ENCODE data around the gene SFTPD. TPM values are rescaled to one million over a fixed set of nuclear protein-coding genes. Genes with fewer than 3 reads are reported as not detected.

SFTPD gene
- total and polyA plus RNA-seq, 9 of the 15 experiments (the other 6 are each of a cell fraction or from before 2014, with no cell fraction given), result 0.20 TPM; not detected in 8

- Histone ChIP-seq H3K9ac (ENCODE audit: insufficient read depth in 1 of 2, low read depth in 2 of 2, low read length in 2 of 2) (no peak overlapping the region), H3K36me3 (ENCODE audit: control insufficient read depth, insufficient read depth, low read length) (no peaks in the 10 kb centered on the region), H3K4me1 (replicated peaks in 1 of 2; ENCODE audit: control insufficient read depth in 2 of 2, insufficient read depth in 2 of 2, low read length in 2 of 2) (peaks cover 3 to 4% of the 10 kb centered on the region in 2 experiments; a peak in 3 of 5 replicates), H3K9me1 (ENCODE audit: control insufficient read depth, insufficient read depth, low read length) (no peaks in the 10 kb centered on the region), H3K27ac (ENCODE audit: extremely low read depth, low read depth, low read length) (no peak overlapping the region), H4K20me1 (replicated peaks; ENCODE audit: control insufficient read depth, insufficient read depth, low read length) (no peaks in the 10 kb centered on the region), H2AFZ (ENCODE audit: low read depth, low read length) (no peak overlapping the region), H3K4me3 (no peak overlapping the region), H3K27me3 (ENCODE audit: control insufficient read depth in 2 of 2, insufficient read depth in 2 of 2, low read length in 2 of 2) (peaks cover 36 to 57% of the 10 kb centered on the region in 2 experiments), H3K79me2 (ENCODE audit: control insufficient read depth, insufficient read depth, low read length) (no peaks in the 10 kb centered on the region), H3K4me2 (ENCODE audit: insufficient read depth, low read length) (no peak overlapping the region), H3K9me3 (replicated peaks; ENCODE audit: control insufficient read depth, insufficient read depth, low read depth, low read length) (no peaks in the 10 kb centered on the region)
- in situ Hi-C loops (cut with MboI), result no loop called here
- no TSS peak for BruUV-seq (replicated peaks)
- peak in 3 of 4 experiments; percentile 3 for DNase-seq (ENCODE audit: extremely low read depth in 1 of 4, low spot score in 3 of 4)
- FAIRE-seq, result no peak
- no peak for ATAC-seq
- WGBS (ENCODE audit: insufficient coverage, low coverage, missing lambda C conversion rate), result 11% methylated on average over 7 of the region's 7 CpGs
- ChIA-PET POLR2A (interaction anchor here (0.9 to 1.0 kb wide), 2 partner anchors 9 to 12 kb away, joined by 3 read pairs; no protein-coding TSS in a partner anchor), CTCF (ENCODE audit: low intra/inter-chr PET ratio) (no interaction called here)
- intact Hi-C loops (cut with micrococcal nuclease), result loop anchor here (5.0 kb wide), 5 partner anchors 104 to 389 kb away; no protein-coding TSS in a partner anchor
- TF ChIP-seq HNRNPLL (IDR thresholded peaks at IDR 0.05; ENCODE audit: low read depth, low read length, poor library complexity, severe bottlenecking) (no peak), CBX1 (IDR thresholded peaks at IDR 0.05; ENCODE audit: low read depth) (no peak), CREB3L1 (IDR thresholded peaks at IDR 0.05; ENCODE audit: borderline replicate concordance, low read depth) (no peak), HLTF (IDR thresholded peaks at IDR 0.05) (no peak), ID3 (CRISPR knock-in tag; IDR thresholded peaks at IDR 0.05) (no peak), ID3 (tag; IDR thresholded peaks at IDR 0.05) (no peak), TSHZ1 (CRISPR knock-in tag; IDR thresholded peaks at IDR 0.05) (no peak), CBX5 (IDR thresholded peaks at IDR 0.05; ENCODE audit: borderline replicate concordance, low read depth) (no peak), ZBTB43 (CRISPR knock-in tag; IDR thresholded peaks at IDR 0.05) (no peak), KLF10 (CRISPR knock-in tag; IDR thresholded peaks at IDR 0.05) (no peak), ZNF280A (IDR thresholded peaks at IDR 0.05; ENCODE audit: low read depth, partially characterized antibody) (no peak), ZNF57 (CRISPR knock-in tag; IDR thresholded peaks at IDR 0.05) (no peak)
These were observed 22.9 kb downstream of the SFTPD start for GRCh38 chr10:79926037-79926436.
